HS-5 (cell line): ENCODE measurements around the gene ELFN1.

Source experiments
- DNase-seq: peaks from one replicate; pipeline ENCODE4 v3.0.0-alpha.2; 2012; ENCODE audit warnings: low read depth

Gene ELFN1

GRCh38 chr7:1725766-1726630 is 55.9 kb downstream of the ELFN1 start:
- DNase-seq: no peak

- no peak for DNase-seq
Measured at GRCh38 chr7:1727079-1727478, 57.0 kb downstream of the ELFN1 start.

GRCh38 chr7:1727812-1728570 is 57.9 kb downstream of the ELFN1 start:
- DNase-seq: no peak

GRCh38 chr7:1729183-1729582 is 59.1 kb downstream of the ELFN1 start:
- DNase-seq: no peak

- DNase-seq: no peak
Measured at GRCh38 chr7:1729773-1730172, 59.7 kb downstream of the ELFN1 start.

GRCh38 chr7:1732072-1732471 is 62.0 kb downstream of the ELFN1 start:
- no peak for DNase-seq

- DNase-seq: no peak
Measured at GRCh38 chr7:1732645-1733044, 62.6 kb downstream of the ELFN1 start.

- no peak for DNase-seq
Measured at GRCh38 chr7:1733206-1733907, 63.3 kb downstream of the ELFN1 start.

GRCh38 chr7:1733908-1734730 is 64.0 kb downstream of the ELFN1 start:
- no peak for DNase-seq

GRCh38 chr7:1735262-1735661 is 65.2 kb downstream of the ELFN1 start:
- no peak for DNase-seq

- DNase-seq: no peak
Measured at GRCh38 chr7:1735806-1736483, 65.9 kb downstream of the ELFN1 start.

GRCh38 chr7:1736484-1736817 is 66.4 kb downstream of the ELFN1 start:
- DNase-seq: no peak

GRCh38 chr7:1736830-1737229 is 66.8 kb downstream of the ELFN1 start:
- DNase-seq: no peak

- DNase-seq: no peak
Measured at GRCh38 chr7:1737523-1737922, 67.4 kb downstream of the ELFN1 start.

GRCh38 chr7:1737956-1738355 is 67.9 kb downstream of the ELFN1 start:
- no peak for DNase-seq

GRCh38 chr7:1738511-1738910 is 68.4 kb downstream of the ELFN1 start:
- DNase-seq: no peak

- no peak for DNase-seq
Measured at GRCh38 chr7:1738956-1739355, 68.9 kb downstream of the ELFN1 start.

GRCh38 chr7:1739593-1739992 is 69.5 kb downstream of the ELFN1 start:
- no peak for DNase-seq

GRCh38 chr7:1740214-1740613 is 70.1 kb downstream of the ELFN1 start:
- DNase-seq: no peak

- DNase-seq: no peak
Measured at GRCh38 chr7:1741246-1741645, 71.2 kb downstream of the ELFN1 start.
